CD4-positive, alpha-beta T cell treated with Interleukin-17A for 1 hour (primary cell): ENCODE measurements around the gene CAPN14.
A peak's percentile ranks its signal among the peaks of the same experiment; 100 is the strongest.
"Not testable (repeated sequence)": the region's sequence is repeated elsewhere in the genome, so short reads cannot be mapped to it uniquely, and the experiment has no call there.

ENCODE experiments used
- DNase-seq: peaks from one replicate; pipeline ENCODE4 v3.0.0-alpha.2; 2020

The CAPN14 gene

DNA sequence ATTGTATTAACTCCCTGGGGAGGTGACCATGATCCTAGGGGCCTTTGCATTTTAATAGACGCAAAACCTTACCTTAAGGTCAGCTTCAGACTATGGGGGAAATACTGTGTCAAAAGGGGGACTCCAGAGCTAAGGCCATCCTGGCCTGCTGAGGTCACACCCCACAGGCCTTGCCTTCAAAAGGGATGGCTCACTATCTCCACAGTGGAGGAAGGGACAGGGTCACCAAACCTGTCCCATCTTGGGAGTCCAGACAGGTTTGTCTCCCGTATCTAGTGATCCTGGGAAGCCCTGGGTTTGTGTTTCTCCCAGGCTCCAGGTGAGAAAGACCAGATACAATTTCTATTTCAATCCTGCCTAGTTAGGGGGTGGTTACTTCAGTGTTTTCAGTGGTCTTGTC lies 24.9 kb downstream of the CAPN14 start:
- no peak for DNase-seq

- DNase-seq, result no peak
Observed at GRCh38 chr2:31191931-31192330, 25.4 kb downstream of the CAPN14 start.

DNA sequence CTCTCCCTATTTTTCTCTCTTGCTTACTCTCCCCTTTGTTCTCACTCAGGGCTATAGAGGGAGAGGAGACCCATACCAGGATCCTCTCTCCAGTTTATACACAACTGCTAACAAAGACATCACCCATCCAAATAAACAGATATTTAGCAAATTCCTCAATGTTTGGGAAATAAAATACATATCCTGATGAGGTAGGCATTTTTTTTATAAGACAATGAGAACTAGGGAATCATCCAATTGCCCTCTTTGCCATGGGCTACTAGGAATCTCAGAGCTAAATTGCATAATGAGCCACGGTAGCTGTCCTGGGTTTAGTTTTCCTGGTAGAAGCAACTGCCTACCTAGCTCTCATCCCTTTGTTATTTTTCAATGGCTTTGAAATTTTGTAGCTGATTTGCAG lies 27.1 kb downstream of the CAPN14 start:
- DNase-seq, result no peak

DNA sequence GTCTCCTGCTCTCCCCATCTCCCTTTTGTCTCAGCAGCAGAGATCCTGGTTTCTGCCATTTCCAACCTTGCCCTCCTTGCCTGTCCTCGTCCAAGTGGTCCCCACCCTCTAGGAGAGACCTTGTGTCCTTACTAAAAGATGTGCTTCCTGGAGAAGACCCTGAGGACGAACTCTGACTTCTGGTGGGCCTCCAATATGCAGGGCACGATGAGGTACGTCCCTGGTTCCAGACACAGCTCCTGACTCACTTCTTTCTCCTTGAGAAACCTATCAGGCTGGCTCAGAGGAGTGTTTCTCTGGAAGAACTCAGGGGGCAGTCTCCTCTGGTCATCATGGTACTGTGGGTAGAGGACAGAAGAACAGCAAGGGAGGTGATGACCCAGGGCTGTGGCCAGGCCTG lies 28.2 kb downstream of the CAPN14 start:
- no peak for DNase-seq

DNA sequence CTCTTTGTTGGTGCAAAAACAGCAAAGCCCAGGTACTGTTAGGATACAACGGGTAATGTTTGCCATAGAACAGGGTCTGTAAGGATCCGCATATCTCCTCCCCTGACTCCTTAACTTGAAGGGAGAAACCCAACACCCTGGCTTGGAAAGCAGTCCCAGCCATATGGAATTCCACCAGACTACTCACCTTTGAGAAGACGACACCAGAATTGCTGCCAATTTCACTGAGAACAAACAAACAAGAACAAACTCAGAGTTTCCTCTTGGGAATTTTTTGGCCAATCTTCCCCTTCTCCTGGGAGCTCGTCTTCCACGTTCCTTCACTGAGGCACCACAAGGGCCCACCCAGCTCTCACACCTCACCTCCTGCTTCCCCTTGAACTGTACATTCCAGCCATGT lies 29.2 kb downstream of the CAPN14 start:
- DNase-seq, result no peak

GRCh38 chr2:31187166-31187565 lies 30.1 kb downstream of the CAPN14 start:
- DNase-seq, result no peak

DNA sequence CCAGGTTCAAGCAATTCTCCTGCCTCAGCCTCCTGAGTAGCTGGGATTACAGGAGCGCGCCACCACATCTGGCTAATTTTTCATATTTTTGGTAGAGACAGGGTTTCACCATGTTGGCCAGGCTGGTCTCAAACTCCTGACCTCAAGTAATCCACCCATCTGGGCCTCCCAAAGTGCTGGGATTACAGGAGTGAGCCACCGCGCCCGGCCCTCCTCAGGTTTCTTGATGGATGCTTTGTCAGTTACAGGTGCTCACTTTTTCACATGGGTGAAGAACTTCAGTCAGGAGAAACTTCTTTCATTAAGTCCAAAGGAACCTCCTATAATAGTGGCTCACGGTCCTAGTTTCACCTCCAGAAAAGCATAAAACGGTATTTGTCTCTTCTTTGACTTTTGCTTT lies 33.3 kb downstream of the CAPN14 start:
- not testable (repeated sequence) for DNase-seq

DNA sequence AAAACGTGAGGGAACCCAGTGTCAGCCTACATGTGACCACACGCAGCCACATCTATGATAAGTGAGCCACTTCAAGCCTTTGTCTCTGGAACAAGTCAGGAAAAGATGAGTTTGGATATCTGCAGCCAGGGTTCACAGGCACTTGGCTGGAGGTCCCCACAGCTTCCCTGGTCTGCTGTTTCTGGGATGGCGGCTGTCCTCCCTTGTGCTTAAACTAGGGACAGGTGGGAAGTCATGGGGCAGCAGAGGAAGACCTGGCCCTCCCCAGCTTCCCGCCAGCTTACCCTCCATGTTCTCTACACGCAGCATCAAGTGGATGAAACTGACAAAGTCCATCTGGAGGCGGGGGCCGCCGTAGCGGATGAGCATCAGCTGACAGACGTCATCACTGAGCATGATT lies 40.6 kb downstream of the CAPN14 start:
- no peak for DNase-seq

DNA sequence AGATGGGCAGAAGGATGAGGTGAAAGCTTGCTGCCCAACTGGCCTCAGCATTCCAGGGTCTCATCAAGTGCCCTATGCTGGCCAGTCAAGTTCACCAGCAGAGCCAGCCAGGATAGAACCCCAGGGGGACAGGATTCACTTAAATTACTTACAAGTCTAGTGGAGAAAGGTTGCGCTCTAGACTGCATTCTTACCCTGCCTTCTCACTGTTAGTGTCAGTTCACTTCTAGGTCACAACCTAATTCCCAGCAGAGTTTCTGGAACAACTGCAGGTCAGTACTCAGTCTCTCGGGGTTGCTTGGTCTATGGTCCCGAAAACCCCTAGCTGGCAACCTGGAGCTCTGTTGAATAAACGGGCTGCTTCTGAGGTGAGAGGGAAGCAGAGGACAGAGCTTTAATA lies 46.2 kb downstream of the CAPN14 start:
- DNase-seq, result no peak

- peak; percentile 49 for DNase-seq
Observed at GRCh38 chr2:31170071-31170698, 47.1 kb downstream of the CAPN14 start.

DNA sequence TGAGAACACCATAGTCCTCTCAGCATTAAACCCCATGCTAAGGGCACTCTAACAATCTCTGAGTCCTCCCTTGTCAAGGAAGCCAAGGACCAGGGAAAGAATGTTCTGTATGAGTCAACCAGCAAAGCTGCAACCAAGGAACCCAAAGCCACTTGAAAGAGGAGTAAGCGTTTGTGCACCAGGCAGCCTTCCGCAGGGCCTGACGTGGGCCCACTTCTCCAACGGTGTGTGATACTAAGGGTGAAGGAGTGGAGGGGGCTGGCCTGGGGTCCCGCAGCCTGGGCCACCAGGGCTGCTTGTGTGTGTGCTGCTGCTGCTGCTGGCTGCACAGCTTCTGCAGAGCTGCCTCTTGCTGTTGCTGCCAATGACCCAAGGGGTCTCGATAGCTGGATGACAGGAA lies 49.0 kb downstream of the CAPN14 start:
- DNase-seq, result no peak

DNA sequence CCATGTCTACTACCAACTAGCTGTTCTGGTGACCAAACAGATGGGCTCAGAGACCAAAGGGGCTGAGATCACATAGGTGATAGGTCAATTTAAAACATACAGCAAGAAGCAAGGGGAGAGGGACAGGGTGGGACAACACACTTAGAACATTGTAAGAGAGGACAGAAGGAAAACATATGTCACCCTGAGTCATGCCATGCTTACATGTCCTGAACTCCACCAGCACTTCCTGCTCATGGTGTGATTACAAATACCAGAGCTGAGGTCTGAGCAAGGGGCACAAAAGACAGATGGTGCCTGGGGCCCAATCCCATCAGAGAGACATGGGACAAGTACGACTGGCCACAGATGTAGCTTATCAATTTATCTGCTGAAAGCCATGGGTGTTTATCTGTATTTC lies 50.4 kb downstream of the CAPN14 start:
- no peak for DNase-seq

DNA sequence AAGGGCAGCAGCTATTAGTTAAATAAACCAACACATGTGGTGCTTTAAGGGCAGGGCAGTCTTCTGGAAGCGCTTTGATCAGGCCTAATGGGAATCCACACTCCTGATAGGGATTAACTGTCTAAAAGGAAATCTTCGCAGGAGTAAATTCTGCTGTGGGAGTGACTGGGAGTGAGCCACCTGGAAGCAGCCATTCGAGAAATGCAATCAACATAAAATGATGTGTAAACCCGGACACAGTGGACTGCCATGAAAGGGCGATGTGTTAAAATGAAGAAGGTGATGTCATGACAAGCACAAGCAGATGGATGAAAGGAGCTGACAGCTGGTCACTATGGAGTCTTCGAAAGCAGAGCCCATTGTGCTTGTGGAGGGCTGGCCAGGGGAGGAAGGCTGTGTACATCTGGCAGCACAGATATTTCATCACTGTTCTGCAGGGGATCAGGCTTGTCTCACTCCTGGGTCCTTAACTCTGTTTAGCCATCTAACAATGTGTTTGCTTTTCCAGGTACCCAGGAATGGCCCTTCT lies 54.2 kb downstream of the CAPN14 start:
- DNase-seq, result no peak

GRCh38 chr2:31161637-31162036 lies 55.7 kb downstream of the CAPN14 start:
- no peak for DNase-seq

GRCh38 chr2:31151501-31151900 lies 65.8 kb downstream of the CAPN14 start:
- no peak for DNase-seq

DNA sequence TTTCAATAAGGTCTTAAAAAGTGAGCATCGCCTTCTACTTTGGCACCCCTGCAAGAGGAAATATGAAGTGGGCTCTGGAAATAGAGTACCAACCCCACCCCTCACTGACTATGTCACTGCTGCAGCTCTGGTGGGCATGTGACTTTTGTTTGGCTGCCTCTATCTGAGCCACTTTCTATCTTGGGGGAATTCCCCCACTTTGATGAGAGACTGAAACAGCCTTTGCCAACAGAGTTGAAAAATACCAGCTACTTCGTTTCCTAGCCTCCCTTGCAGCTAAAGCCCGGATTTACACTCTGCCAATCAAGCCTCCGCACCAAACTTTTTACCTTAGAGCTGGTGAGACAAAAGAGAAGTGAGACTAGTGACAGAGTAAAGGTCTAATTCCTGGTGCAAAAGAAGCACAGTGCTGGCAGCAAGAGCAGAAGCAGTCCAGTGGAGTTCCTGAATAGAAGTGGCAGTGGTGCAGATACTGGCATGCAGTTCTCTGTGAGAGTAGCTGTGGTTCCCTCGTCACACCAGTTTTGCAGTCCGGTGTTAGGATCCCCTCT lies 67.1 kb downstream of the CAPN14 start:
- DNase-seq, result no peak

DNA sequence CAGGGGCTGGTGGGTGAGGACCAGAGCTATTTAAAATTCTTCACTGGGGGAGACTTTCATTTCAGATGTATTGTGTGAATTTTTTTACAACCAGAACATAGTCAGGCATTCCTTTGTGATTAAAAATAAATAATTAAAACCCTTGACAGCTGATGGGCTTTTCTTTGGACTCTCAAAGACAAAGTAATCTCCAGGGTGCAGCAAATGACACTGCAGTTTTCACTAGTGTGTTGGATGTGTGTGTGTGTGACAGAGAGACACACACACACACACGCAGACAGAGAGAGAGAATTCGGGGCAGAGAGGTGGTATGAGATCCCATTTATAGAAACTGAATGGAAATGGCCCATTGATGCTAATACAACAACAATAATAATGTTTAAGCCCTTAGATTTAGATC lies 68.8 kb downstream of the CAPN14 start:
- no peak for DNase-seq

DNA sequence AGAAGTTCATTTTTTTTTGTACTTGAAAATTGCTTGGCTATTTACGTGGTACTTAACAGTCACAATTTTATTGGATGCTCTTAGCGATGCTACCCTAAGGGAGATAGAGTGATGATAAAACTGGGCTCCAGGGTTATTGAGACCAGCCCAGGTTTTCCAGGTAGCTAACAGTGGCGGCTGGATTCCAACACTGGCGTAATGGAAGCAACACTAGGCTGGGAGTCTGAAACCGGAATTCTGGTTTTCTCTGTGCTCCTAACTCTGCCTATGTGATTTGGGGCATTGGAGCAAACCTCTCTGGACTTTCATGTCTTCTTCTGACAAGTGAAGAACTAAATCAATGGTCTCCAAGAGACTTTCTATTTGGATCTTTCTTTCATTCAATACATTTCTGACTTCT lies 69.7 kb downstream of the CAPN14 start:
- no peak for DNase-seq

- DNase-seq, result no peak
Observed at GRCh38 chr2:31142110-31142509, 75.2 kb downstream of the CAPN14 start.

DNA sequence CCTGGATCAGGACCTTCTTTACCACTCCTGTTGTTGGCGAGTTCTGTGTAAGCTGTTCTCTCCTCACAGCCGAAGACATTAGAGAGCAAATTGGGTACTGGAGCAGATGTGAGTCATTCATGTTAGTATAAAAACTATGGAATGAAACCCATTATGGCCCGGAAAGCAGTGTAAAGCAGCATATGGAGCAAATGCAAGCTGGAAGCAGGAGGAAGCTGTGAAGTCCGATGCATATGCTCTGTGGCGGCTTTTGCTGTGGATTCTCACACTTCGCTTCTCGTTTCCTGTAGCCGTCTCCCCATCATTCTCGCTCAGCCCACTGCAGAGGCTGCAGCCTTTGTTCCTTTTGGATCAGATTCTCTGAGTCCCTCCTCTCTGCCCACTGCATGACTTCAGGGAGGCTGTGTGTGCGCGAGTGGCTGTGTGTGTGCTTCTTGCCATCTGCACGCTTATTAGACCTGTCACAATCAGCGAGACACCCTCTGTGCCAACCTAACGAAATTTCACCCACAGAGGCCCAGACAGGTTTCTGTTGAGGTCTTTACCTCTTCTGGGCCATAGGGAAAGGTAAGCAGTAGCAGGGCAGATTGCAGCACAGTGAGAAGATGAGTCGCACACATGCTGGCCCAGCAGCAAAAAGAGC lies 75.8 kb downstream of the CAPN14 start:
- no peak for DNase-seq

- DNase-seq, result no peak
Observed at GRCh38 chr2:31140151-31140550, 77.2 kb downstream of the CAPN14 start.

GRCh38 chr2:31139671-31140070 lies 77.6 kb downstream of the CAPN14 start:
- DNase-seq, result no peak

DNA sequence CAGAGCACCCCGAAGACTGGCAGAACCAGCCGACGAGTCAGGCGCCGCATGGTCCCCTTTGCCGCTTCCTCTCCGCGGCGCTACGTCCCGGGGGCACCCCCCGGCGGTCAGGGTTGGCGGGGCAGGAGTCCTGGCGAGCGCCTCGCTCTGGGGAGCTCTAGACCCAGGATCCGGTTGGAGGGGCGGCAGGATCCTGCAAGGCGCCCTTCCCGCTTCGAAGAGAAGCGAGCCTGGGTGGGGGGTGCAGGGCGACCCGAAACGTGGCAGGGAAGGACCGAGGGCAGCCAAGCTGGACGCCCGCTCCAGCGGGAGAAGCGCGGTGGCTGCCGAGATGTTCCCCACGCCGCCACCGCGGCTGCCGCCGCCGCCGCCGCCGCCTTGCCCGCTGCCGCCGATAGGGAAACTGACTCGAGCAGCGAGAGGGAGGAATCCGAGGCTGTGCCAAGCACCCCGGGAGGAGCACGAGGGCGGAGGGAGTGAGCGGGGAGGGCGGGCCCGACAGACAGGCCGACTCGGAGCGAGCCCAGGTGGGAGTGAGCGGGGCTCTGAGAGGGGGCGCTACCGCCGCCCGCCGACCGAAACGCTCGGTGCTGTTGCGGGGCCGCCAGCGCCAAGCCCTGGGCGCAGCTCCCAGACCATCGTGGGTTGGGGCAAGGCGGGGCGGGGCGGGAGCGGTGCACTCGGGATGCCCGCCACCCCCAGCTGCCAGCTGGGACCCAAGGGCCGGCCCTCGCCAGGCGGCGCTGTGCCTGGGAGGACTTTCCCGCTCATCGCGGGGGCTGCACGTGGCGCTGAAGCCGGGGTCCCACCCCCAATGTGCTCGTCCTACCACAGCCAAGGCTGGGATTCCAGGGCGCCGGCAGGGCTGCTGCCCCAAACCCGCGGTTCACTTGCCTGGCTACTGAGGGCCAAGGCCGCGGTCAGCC lies 79.0 kb downstream of the CAPN14 start, which contains the start of gene GALNT14:
TSS of gene GALNT14 (minus strand) at position 404 of the 926 bp plus-strand sequence. CDS start at position 50, 354 bp downstream.
- no peak for DNase-seq
